HG03135 (cell line): ENCODE measurements around the gene ROPN1.

Experiments used
- ATAC-seq: cut with Tn5 transposase; IDR thresholded peaks from one replicate; pipeline ENCODE4 v1.9.1; 2021; ENCODE audit warnings: mild to moderate bottlenecking, moderate library complexity; ENCODE audit not compliant: unreplicated experiment

Gene ROPN1

GRCh38 chr3:123949641-123950040 is 42.3 kb downstream of the ROPN1 start:
- no peak for ATAC-seq

- ATAC-seq = no peak
Measured at GRCh38 chr3:123948449-123948848, 43.5 kb downstream of the ROPN1 start.

- ATAC-seq = no peak
Measured at GRCh38 chr3:123947482-123947881, 44.4 kb downstream of the ROPN1 start.

GRCh38 chr3:123941542-123941941 is 50.4 kb downstream of the ROPN1 start:
- no peak for ATAC-seq

- ATAC-seq = no peak
Measured at GRCh38 chr3:123941121-123941520, 50.8 kb downstream of the ROPN1 start.

GRCh38 chr3:123939706-123940105 is 52.2 kb downstream of the ROPN1 start:
- no peak for ATAC-seq

GRCh38 chr3:123936400-123936799 is 55.5 kb downstream of the ROPN1 start:
- no peak for ATAC-seq

- ATAC-seq = no peak
Measured at GRCh38 chr3:123935830-123936229, 56.1 kb downstream of the ROPN1 start.

GRCh38 chr3:123934250-123934649 is 57.7 kb downstream of the ROPN1 start:
- no peak for ATAC-seq

GRCh38 chr3:123930445-123930844 is 61.5 kb downstream of the ROPN1 start:
- ATAC-seq = no peak

- ATAC-seq = no peak
Measured at GRCh38 chr3:123929325-123929724, 62.6 kb downstream of the ROPN1 start.

GRCh38 chr3:123926396-123926795 is 65.5 kb downstream of the ROPN1 start:
- ATAC-seq = no peak

- no peak for ATAC-seq
Measured at GRCh38 chr3:123920868-123921267, 71.1 kb downstream of the ROPN1 start.

GRCh38 chr3:123920383-123920782 is 71.5 kb downstream of the ROPN1 start:
- no peak for ATAC-seq

GRCh38 chr3:123919353-123919752 is 72.6 kb downstream of the ROPN1 start:
- no peak for ATAC-seq
